Gastrocnemius medialis (tissue), 4 donors: Measurements from ENCODE around the gene THOC7. TPM values are rescaled to one million over a fixed set of nuclear protein-coding genes. Genes with fewer than 3 reads are reported as not detected.

Experiments
- ATAC-seq, 2 donors: fragments of 150-250 bp; one replicate each; pipeline ENCODE4 v1.9.1; 2016
- DNase-seq, 2 donors: peaks; one replicate each; pipeline ENCODE4 v3.0.0-alpha.2; 2019
- H3K27ac ChIP-seq, 4 donors: fragments of 200-600 bp; sonication (generic); 1 replicate in 1 of 4; 2 replicates in 3 of 4; pipeline ENCODE4 v1.5.1; 2016 to 2018; ENCODE audit warnings: mild to moderate bottlenecking in 2 of 4, moderate library complexity in 1 of 4
- H3K27me3 ChIP-seq, 3 donors: fragments of 200-600 bp; sonication (generic) in 2 of 3; 1 replicate in 1 of 3; 2 replicates in 2 of 3; pipeline versions ENCODE4 v1.5.1 to v1.6.0; 2016 to 2019; ENCODE audit warnings: mild to moderate bottlenecking in 1 of 3, moderate library complexity in 1 of 3
- H3K36me3 ChIP-seq, 2 donors: fragments of 200-600 bp; sonication (generic) in 1 of 2; one replicate each; pipeline ENCODE4 v1.5.1; 2017 to 2018
- H3K4me1 ChIP-seq, 2 donors: fragments of 200-600 bp; sonication (generic) in 1 of 2; one replicate each; pipeline ENCODE4 v1.5.1; 2016 to 2017; ENCODE audit warnings: mild to moderate bottlenecking in 2 of 2
- H3K4me3 ChIP-seq, 4 donors: fragments of 200-600 bp; sonication (generic) in 3 of 4; 1 replicate in 1 of 4; 2 replicates in 3 of 4; pipeline ENCODE4 v1.5.1; 2016 to 2019; ENCODE audit warnings: mild to moderate bottlenecking in 2 of 4
- H3K9me3 ChIP-seq, 3 donors: fragments of 200-600 bp; sonication (generic) in 2 of 3; 1 replicate in 1 of 3; 2 replicates in 2 of 3; pipeline ENCODE4 v1.5.1; 2016 to 2019
- CTCF ChIP-seq, 5 experiments: fragments of 450-650 bp in 3 of 5; fragments of 200-600 bp in 2 of 5; sonication (generic) in 2 of 5; IDR thresholded peaks in 4 of 5; conservative IDR thresholded peaks in 1 of 5; 1 replicate in 4 of 5; 2 replicates in 1 of 5; pipeline ENCODE4 v1.5.1; 2016 to 2019; ENCODE audit warnings: antibody characterized with exemption in 5 of 5, mild to moderate bottlenecking in 3 of 5, moderate library complexity in 3 of 5
- POLR2A ChIP-seq, 2 donors: fragments of 450-650 bp; IDR thresholded peaks; one replicate each; pipeline ENCODE4 v1.6.1; 2017; ENCODE audit warnings: antibody characterized with exemption in 2 of 2, mild to moderate bottlenecking in 2 of 2, moderate library complexity in 2 of 2
- in situ Hi-C, 4 donors: fragments of 200-750 bp; cut with MboI; loops; one replicate each; pipeline versions ENCODE4 v1.15.0 to v1.8.0; 2017; ENCODE audit warnings: low sequenced_read_pairs in 4 of 4
- intact Hi-C: fragments of 100-400 bp; cut with DNase I; formaldehyde crosslinking; loops from one replicate; pipeline ENCODE4 v1.15.1; 2023; ENCODE audit warnings: low total_unique reads
- total RNA-seq, 4 donors: library from RNA; depleted of rRNA; stranded (reverse); fragments of >200 nt; gene quantifications; one replicate each; pipeline versions ENCODE4 v1.1.0 to v1.2.3, GENCODE V29; 2016

Gene THOC7
- total RNA-seq, 4 donors from 2014 or later: 52.0 to 74.8 (median 67.6) TPM

- H3K27ac ChIP-seq: no peak overlapping the region
- ATAC-seq: no peak
- no peaks in the 10 kb centered on the region for H3K27me3 ChIP-seq
- no peak for DNase-seq
- H3K4me3 ChIP-seq: no peak overlapping the region
- in situ Hi-C loops (no loop called here), intact Hi-C loops (no loop called here)
- H3K36me3 ChIP-seq: no peaks in the 10 kb centered on the region
- peaks cover 23 to 35% of the 10 kb centered on the region in 2 donors for H3K4me1 ChIP-seq
- H3K9me3 ChIP-seq: no peaks in the 10 kb centered on the region
- no peak for TF ChIP-seq POLR2A (IDR thresholded peaks at IDR 0.05)
- no peak for TF ChIP-seq CTCF (IDR thresholded peaks at IDR 0.05 in 4 of 5, conservative IDR thresholded peaks at IDR 0.05 in 1 of 5)
Observed at GRCh38 chr3:63896332-63897030, 32.9 kb upstream of the THOC7 start.

DNA sequence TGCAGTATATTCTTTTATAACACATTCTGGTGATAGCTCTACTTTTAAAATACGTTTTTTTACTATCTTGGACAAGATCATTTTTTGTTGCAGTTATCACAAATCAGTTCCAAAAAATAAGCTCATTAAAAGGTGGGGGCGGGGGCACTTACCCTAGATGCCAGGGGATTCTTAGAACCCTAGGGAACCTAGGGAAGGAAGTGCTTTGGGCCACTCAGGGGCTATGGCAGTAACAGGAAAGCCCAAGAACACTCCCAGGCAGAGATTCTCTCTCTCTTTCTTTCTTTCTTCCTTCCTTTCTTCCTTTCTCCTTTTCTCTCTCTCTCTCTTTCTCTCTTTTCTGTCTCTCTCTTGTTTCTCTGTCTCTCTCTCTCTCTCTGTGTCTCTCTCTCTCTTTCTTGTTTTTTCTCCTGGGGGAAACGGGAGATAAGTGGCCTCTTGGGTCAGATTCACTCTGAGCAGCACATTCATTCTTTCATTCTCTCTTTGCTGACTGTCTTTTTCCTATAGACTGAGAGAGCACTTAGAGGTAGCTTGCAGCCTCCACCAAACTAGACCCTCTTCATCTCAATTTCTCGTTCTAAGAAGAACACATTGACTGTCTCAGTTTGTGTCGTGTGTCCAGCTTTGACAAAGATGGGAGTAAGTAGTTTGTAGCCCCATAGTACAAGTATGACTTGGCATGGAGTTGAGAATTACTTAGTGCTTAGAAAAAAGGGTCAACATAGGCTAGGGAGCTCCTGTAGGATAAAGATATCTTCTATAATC is 32.0 kb upstream of the THOC7 start:
- ATAC-seq (no peak), DNase-seq (no peak)
- Histone ChIP-seq H3K9me3 (no peaks in the 10 kb centered on the region), H3K36me3 (no peaks in the 10 kb centered on the region), H3K27ac (no peak overlapping the region), H3K27me3 (no peaks in the 10 kb centered on the region), H3K4me3 (no peak overlapping the region), H3K4me1 (peaks cover 23 to 35% of the 10 kb centered on the region in 2 donors)
- intact Hi-C loops: no loop called here
- in situ Hi-C loops: no loop called here
- TF ChIP-seq POLR2A (IDR thresholded peaks at IDR 0.05): no peak

GRCh38 chr3:63892773-63893352 is 29.3 kb upstream of the THOC7 start:
- no peaks in the 10 kb centered on the region for H3K36me3 ChIP-seq
- in situ Hi-C loops (no loop called here), intact Hi-C loops (no loop called here)
- TF ChIP-seq CTCF (IDR thresholded peaks at IDR 0.05 in 4 of 5, conservative IDR thresholded peaks at IDR 0.05 in 1 of 5): no peak
- TF ChIP-seq POLR2A (IDR thresholded peaks at IDR 0.05): no peak
- no peaks in the 10 kb centered on the region for H3K27me3 ChIP-seq
- ATAC-seq (no peak), DNase-seq (no peak)
- H3K4me1 ChIP-seq: peaks cover 38 to 51% of the 10 kb centered on the region in 2 donors
- H3K27ac ChIP-seq: no peak overlapping the region
- no peak overlapping the region for H3K4me3 ChIP-seq
- no peaks in the 10 kb centered on the region for H3K9me3 ChIP-seq

- peaks cover 40 to 46% of the 10 kb centered on the region in 2 donors for H3K4me1 ChIP-seq
- no peak overlapping the region for H3K4me3 ChIP-seq
- in situ Hi-C loops (no loop called here), intact Hi-C loops (no loop called here)
- no peaks in the 10 kb centered on the region for H3K9me3 ChIP-seq
- TF ChIP-seq CTCF (IDR thresholded peaks at IDR 0.05 in 4 of 5, conservative IDR thresholded peaks at IDR 0.05 in 1 of 5) (no peak), POLR2A (IDR thresholded peaks at IDR 0.05) (no peak)
- no peaks in the 10 kb centered on the region for H3K36me3 ChIP-seq
- no peaks in the 10 kb centered on the region for H3K27me3 ChIP-seq
- DNase-seq (no peak), ATAC-seq (no peak)
- H3K27ac ChIP-seq: no peak overlapping the region
Observed at GRCh38 chr3:63891518-63891917, 27.9 kb upstream of the THOC7 start.

DNA sequence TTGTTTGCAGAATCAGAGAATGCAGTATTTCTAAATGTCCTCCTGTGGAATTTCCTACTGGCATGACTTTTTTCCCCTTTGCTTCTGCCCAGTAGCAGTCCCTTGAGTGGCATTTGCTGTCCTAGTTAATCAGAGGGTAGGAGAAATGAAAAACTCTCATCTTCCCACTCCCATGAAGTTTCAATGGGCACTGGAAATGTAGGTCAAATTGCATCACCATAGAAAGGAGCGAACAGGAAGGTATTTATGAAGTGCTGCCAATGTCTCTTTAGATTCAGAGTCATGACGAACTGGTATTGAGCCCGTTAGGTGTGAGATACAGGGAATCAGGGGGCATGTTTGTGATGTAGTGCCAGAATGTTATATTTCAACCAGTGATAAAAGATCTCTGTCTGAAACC is 23.3 kb upstream of the THOC7 start:
- in situ Hi-C loops: no loop called here
- intact Hi-C loops: no loop called here
- ATAC-seq (peak; percentile 95 to 97), DNase-seq (no peak)
- Histone ChIP-seq H3K27ac (peak overlapping the region in 3 of 4 donors; percentile 42 to 65 (median 60)), H3K4me1 (peaks cover 45 to 48% of the 10 kb centered on the region in 2 donors), H3K9me3 (no peaks in the 10 kb centered on the region), H3K36me3 (no peaks in the 10 kb centered on the region), H3K4me3 (peak overlapping the region in 1 of 4 donors; percentile 18), H3K27me3 (no peaks in the 10 kb centered on the region)
- TF ChIP-seq CTCF (IDR thresholded peaks at IDR 0.05 in 4 of 5, conservative IDR thresholded peaks at IDR 0.05 in 1 of 5) (no peak), POLR2A (IDR thresholded peaks at IDR 0.05) (no peak)
